GM12878 (cell line): Measurements from ENCODE around the gene FMNL3.
"Not testable (repeated sequence)": the region's sequence is repeated elsewhere in the genome, so short reads cannot be mapped to it uniquely, and the experiment has no call there.

Experiments used
- CHD2 ChIP-seq: IDR thresholded peaks from 2 replicates; pipeline ENCODE4 v1.6.1; 2011; ENCODE audit warnings: low read depth, low read length, improper control_type of control experiment, borderline replicate concordance
- CTCF ChIP-seq, 3 experiments: IDR thresholded peaks in 2 of 3; conservative IDR thresholded peaks in 1 of 3; 2 replicates each; pipeline ENCODE4 v1.5.1; 2011; ENCODE audit warnings: low read depth in 3 of 3, low read length in 3 of 3, mild to moderate bottlenecking in 3 of 3, control low read depth in 2 of 3, moderate library complexity in 2 of 3, inconsistent platforms in 1 of 3, mixed read lengths in 1 of 3; ENCODE audit not compliant: control insufficient read depth in 2 of 3, insufficient read depth in 1 of 3; ENCODE audit errors: extremely low read depth in 1 of 3
- RFX5 ChIP-seq: IDR thresholded peaks from 2 replicates; pipeline ENCODE4 v1.6.1; 2011; ENCODE audit warnings: low read depth, low read length, improper control_type of control experiment
- ZNF217 ChIP-seq: fragments of 450-650 bp; IDR thresholded peaks from 2 replicates; pipeline ENCODE4 v1.6.1; 2017; ENCODE audit warnings: antibody characterized with exemption, mild to moderate bottlenecking

- not testable (repeated sequence) for TF ChIP-seq ZNF217; RFX5; CTCF (IDR thresholded peaks at IDR 0.05 in 2 of 3, conservative IDR thresholded peaks at IDR 0.05 in 1 of 3; ENCODE audit: control insufficient read depth in 2 of 3, extremely low read depth in 1 of 3, insufficient read depth in 1 of 3, low read depth in 3 of 3, low read length in 3 of 3); CHD2
Measured at GRCh38 chr12:49734900-49735299, 27.7 kb upstream of the FMNL3 start.
